ENCODE results near the gene MMP14. TPM values are rescaled to one million over a fixed set of nuclear protein-coding genes. Genes with fewer than 3 reads are reported as not detected.

MMP14 gene
- total RNA-seq, 1 donor from 2014 or later: 187 TPM

- peaks cover 7% of the 10 kb centered on the region for H3K4me1 ChIP-seq
- H3K27me3 ChIP-seq: no peaks in the 10 kb centered on the region
- no peaks in the 10 kb centered on the region for H3K9me3 ChIP-seq
- no peaks in the 10 kb centered on the region for H3K36me3 ChIP-seq
- intact Hi-C loops (cut with DNase I): no loop called here
- H3K4me3 ChIP-seq: no peak overlapping the region
- DNase-seq (ENCODE audit: extremely low spot score in 2 of 2): no peak
- no peak overlapping the region for H3K27ac ChIP-seq
- TF ChIP-seq POLR2A (IDR thresholded peaks at IDR 0.05): no peak
- no peak for TF ChIP-seq CTCF (IDR thresholded peaks at IDR 0.05)
- TF ChIP-seq POLR2AphosphoS5 (IDR thresholded peaks at IDR 0.05; ENCODE audit: insufficient read depth in 1 of 2, low read depth in 1 of 2): no peak
These were observed 56.1 kb downstream of the MMP14 start for GRCh38 chr14:22892488-22892887.

GRCh38 chr14:22893706-22894105 lies 57.3 kb downstream of the MMP14 start:
- no peaks in the 10 kb centered on the region for H3K36me3 ChIP-seq
- H3K4me1 ChIP-seq: no peaks in the 10 kb centered on the region
- no peak for DNase-seq (ENCODE audit: extremely low spot score in 2 of 2)
- intact Hi-C loops (cut with DNase I): no loop called here
- H3K9me3 ChIP-seq: no peaks in the 10 kb centered on the region
- no peak overlapping the region for H3K27ac ChIP-seq
- TF ChIP-seq CTCF (IDR thresholded peaks at IDR 0.05) (no peak), POLR2AphosphoS5 (IDR thresholded peaks at IDR 0.05; ENCODE audit: insufficient read depth in 1 of 2, low read depth in 1 of 2) (no peak), POLR2A (IDR thresholded peaks at IDR 0.05) (no peak)
- H3K27me3 ChIP-seq: no peaks in the 10 kb centered on the region
- H3K4me3 ChIP-seq: no peak overlapping the region

- no peaks in the 10 kb centered on the region for H3K36me3 ChIP-seq
- TF ChIP-seq CTCF (IDR thresholded peaks at IDR 0.05): no peak
- TF ChIP-seq POLR2A (IDR thresholded peaks at IDR 0.05): no peak
- no peak for TF ChIP-seq POLR2AphosphoS5 (IDR thresholded peaks at IDR 0.05; ENCODE audit: insufficient read depth in 1 of 2, low read depth in 1 of 2)
- H3K4me1 ChIP-seq: no peaks in the 10 kb centered on the region
- no peaks in the 10 kb centered on the region for H3K27me3 ChIP-seq
- DNase-seq (ENCODE audit: extremely low spot score in 2 of 2): no peak
- H3K4me3 ChIP-seq: no peak overlapping the region
- intact Hi-C loops (cut with DNase I): no loop called here
- H3K9me3 ChIP-seq: no peaks in the 10 kb centered on the region
- H3K27ac ChIP-seq: no peak overlapping the region
These were observed 59.0 kb downstream of the MMP14 start for GRCh38 chr14:22895402-22895801.

- H3K4me3 ChIP-seq: no peak overlapping the region
- intact Hi-C loops (cut with DNase I): no loop called here
- H3K4me1 ChIP-seq: no peaks in the 10 kb centered on the region
- no peak for TF ChIP-seq POLR2AphosphoS5 (IDR thresholded peaks at IDR 0.05; ENCODE audit: insufficient read depth in 1 of 2, low read depth in 1 of 2)
- no peak for TF ChIP-seq CTCF (IDR thresholded peaks at IDR 0.05)
- TF ChIP-seq POLR2A (IDR thresholded peaks at IDR 0.05): no peak
- peaks cover 0 to 7% of the 10 kb centered on the region in 2 donors for H3K36me3 ChIP-seq
- no peak overlapping the region for H3K27ac ChIP-seq
- H3K27me3 ChIP-seq: no peaks in the 10 kb centered on the region
- DNase-seq (ENCODE audit: extremely low spot score in 2 of 2): no peak
- H3K9me3 ChIP-seq: no peaks in the 10 kb centered on the region
These were observed 60.0 kb downstream of the MMP14 start for GRCh38 chr14:22896356-22896755.

- no peaks in the 10 kb centered on the region for H3K9me3 ChIP-seq
- no peak overlapping the region for H3K27ac ChIP-seq
- no peaks in the 10 kb centered on the region for H3K4me1 ChIP-seq
- no peak for DNase-seq (ENCODE audit: extremely low spot score in 2 of 2)
- no peak overlapping the region for H3K4me3 ChIP-seq
- H3K36me3 ChIP-seq: peaks cover 0 to 12% of the 10 kb centered on the region in 2 donors
- intact Hi-C loops (cut with DNase I): no loop called here
- no peaks in the 10 kb centered on the region for H3K27me3 ChIP-seq
- no peak for TF ChIP-seq POLR2A (IDR thresholded peaks at IDR 0.05)
- TF ChIP-seq CTCF (IDR thresholded peaks at IDR 0.05): no peak
- TF ChIP-seq POLR2AphosphoS5 (IDR thresholded peaks at IDR 0.05; ENCODE audit: insufficient read depth in 1 of 2, low read depth in 1 of 2): no peak
These were observed 60.4 kb downstream of the MMP14 start for GRCh38 chr14:22896760-22897159.

Data from vagina (tissue), 2 donors.